Measurements from ENCODE around the gene CDKN2B.

The CDKN2B gene

GRCh38 chr9:22022396-22022795 lies 13.3 kb upstream of the CDKN2B start:
- TF ChIP-seq GATA1 (IDR thresholded peaks at IDR 0.05; ENCODE audit: low read depth, low read length) = no peak
- DNase-seq = no peak

DNA sequence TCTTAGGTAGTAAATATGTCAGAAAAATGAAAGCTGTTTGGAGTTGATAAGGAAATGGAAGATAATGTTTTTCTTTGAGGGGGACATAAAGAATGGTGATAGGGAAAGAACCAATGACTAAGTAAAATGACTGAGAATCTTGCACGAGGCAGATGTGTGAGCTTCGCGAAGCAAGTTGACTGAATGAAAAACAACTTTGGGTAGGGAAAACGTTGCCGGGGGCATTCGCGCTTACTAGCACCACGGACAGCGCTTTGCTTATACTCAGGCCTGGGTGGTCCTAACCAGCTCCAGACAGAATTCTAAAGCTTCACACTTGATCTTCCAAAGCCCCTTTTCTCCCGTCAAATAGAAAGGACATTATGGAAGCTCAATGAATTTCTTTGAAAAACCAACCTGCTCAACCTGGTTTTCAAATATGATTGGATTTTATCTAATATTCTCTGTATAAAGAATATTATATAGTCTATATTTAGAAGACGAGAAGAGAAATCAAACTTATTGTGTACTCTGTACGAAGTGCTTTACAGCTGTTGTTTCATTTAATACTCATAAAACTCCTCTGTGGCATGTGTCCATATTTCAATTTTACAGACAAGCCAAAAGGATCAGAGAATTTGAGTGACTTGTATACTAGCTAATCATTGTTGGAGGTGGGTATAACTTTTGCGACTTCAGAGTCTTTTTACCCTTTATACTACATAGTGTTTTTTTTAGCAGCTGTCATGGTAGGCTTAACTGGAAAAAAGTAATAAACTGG lies 1.9 kb upstream of the CDKN2B start:
- DNase-seq = peak; percentile 80 to 88
- TF ChIP-seq POLR2A (IDR thresholded peaks at IDR 0.05; ENCODE audit: low read length) = no peak
- TF ChIP-seq GATA1 (IDR thresholded peaks at IDR 0.05; ENCODE audit: low read depth, low read length) = no peak

- DNase-seq = no peak
- TF ChIP-seq GATA1 (IDR thresholded peaks at IDR 0.05; ENCODE audit: low read depth, low read length) (no peak), POLR2A (IDR thresholded peaks at IDR 0.05; ENCODE audit: low read length) (peak; percentile 34)
Observed at GRCh38 chr9:22009506-22009867, 382 bp upstream of the CDKN2B start.

- no peak for DNase-seq
- TF ChIP-seq GATA1 (IDR thresholded peaks at IDR 0.05; ENCODE audit: low read depth, low read length) (no peak), POLR2A (IDR thresholded peaks at IDR 0.05; ENCODE audit: low read length) (no peak)
Observed at GRCh38 chr9:22008384-22008716, 755 bp downstream of the CDKN2B start.

DNA sequence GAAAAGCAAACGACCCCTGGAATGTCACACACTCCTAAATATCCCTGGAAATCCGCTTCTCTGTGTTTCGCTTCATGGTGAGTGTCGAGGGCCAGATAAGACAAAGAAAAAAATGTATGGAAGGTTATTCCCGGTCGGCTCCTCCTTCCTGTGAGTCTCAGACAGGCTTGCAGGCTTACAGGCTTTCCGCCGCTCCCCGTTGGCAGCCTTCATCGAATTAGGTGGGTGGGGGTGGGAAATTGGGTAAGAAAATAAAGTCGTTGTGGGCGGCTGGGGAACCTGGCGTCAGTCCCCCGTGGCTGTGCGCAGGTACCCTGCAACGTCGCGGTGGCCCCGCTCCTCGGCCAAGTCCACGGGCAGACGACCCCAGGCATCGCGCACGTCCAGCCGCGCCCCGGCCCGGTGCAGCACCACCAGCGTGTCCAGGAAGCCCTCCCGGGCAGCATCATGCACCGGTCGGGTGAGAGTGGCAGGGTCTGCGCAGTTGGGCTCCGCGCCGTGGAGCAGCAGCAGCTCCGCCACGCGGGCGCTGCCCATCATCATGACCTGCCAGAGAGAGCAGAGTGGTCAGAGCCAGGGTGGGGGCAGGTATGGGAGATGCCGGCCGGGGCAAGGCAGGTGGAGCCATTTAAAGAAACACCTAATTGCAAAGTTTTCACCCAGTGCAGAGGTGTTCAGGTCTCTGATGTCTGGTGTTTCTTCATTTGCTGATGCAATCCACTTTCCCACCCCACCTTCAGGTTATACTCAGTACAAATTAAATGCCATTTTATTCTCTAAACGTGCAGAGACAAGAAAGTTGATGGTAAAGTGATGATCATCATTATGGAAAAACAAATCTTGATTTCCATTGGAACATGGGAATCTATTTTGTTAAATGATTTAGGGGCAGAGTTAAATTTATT lies 3.2 kb downstream of the CDKN2B start:
- DNase-seq = peak in 1 of 2 experiments; percentile 39
- TF ChIP-seq GATA1 (IDR thresholded peaks at IDR 0.05; ENCODE audit: low read depth, low read length) = no peak
- no peak for TF ChIP-seq POLR2A (IDR thresholded peaks at IDR 0.05; ENCODE audit: low read length)

GRCh38 chr9:22005021-22005701 lies 3.9 kb downstream of the CDKN2B start:
- peak; percentile 17 to 21 for DNase-seq
- TF ChIP-seq POLR2A (IDR thresholded peaks at IDR 0.05; ENCODE audit: low read length) (no peak), GATA1 (IDR thresholded peaks at IDR 0.05; ENCODE audit: low read depth, low read length) (no peak)

DNA sequence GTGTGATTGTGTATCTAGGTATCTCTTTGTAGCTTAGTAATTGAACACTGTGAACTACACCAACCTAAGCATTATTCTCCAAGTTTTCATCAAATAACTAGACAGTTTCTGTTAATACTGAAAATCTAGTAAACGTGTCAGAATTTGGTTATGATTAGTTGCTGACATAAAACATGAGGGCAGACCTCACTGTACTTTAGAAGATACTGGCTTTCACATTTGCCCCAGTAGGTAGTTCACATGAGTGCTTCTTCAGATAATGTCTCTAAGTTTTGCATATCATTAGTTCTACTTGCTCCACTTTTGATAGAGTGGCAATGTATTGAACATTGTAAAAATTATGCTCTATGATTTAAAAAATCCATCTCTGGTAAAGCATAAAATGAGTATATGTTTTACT lies 7.1 kb downstream of the CDKN2B start:
- TF ChIP-seq POLR2A (IDR thresholded peaks at IDR 0.05; ENCODE audit: low read length) (no peak), GATA1 (IDR thresholded peaks at IDR 0.05; ENCODE audit: low read depth, low read length) (no peak)

DNA sequence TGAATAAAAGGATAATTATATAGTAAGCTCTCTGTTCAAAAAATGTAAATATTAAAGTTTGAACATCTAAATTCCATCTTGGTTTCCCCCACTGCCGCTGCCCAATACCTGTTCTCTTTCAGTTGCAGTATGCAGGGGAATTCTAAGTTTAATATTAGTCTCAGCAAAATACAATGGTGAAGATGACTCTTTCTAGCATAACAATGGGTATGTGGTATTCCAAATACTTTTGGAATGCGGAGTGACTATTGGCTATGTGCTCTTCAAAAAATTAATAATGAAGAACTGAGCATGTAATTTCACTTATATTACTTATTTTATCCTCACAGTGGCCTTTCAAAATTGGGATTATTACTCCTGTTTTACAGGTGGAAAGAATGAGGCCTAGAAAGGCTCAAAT lies 11.1 kb downstream of the CDKN2B start:
- TF ChIP-seq POLR2A (IDR thresholded peaks at IDR 0.05; ENCODE audit: low read length) (no peak), GATA1 (IDR thresholded peaks at IDR 0.05; ENCODE audit: low read depth, low read length) (no peak)
- no peak for DNase-seq

More for the DNA sequence above, 7.1 kb downstream of the CDKN2B start:
- no peak for DNase-seq

- no peak for DNase-seq
- TF ChIP-seq POLR2A (IDR thresholded peaks at IDR 0.05; ENCODE audit: low read length) = no peak
- no peak for TF ChIP-seq GATA1 (IDR thresholded peaks at IDR 0.05; ENCODE audit: low read depth, low read length)
Observed at GRCh38 chr9:21997480-21997879, 11.6 kb downstream of the CDKN2B start.

DNA sequence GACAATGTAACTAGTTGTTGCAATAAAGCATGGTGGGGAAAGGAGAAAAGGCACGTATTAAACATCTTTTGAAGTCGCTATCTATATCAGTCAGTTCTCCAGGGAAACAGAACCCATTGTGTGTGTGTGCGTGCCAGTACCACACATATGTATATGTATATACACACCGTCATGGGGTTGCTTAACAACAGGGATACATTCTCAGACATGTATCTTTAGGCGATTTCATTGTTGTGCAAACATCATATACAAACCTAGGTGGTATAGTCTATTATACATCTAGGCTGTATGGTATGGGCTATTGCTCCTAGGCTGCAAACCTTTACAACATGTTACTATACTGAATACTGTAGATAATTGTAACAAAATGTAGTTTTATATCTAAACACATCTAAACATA lies 12.2 kb downstream of the CDKN2B start:
- peak in 1 of 2 experiments; percentile 11 for DNase-seq
- TF ChIP-seq POLR2A (IDR thresholded peaks at IDR 0.05; ENCODE audit: low read length) (no peak), GATA1 (IDR thresholded peaks at IDR 0.05; ENCODE audit: low read depth, low read length) (no peak)

GRCh38 chr9:21996438-21996837 lies 12.7 kb downstream of the CDKN2B start:
- TF ChIP-seq POLR2A (IDR thresholded peaks at IDR 0.05; ENCODE audit: low read length) (no peak), GATA1 (IDR thresholded peaks at IDR 0.05; ENCODE audit: low read depth, low read length) (no peak)
- DNase-seq = peak; percentile 22 to 26

- TF ChIP-seq GATA1 (IDR thresholded peaks at IDR 0.05; ENCODE audit: low read depth, low read length) (no peak), POLR2A (IDR thresholded peaks at IDR 0.05; ENCODE audit: low read length) (no peak)
- peak; percentile 69 to 70 for DNase-seq
Observed at GRCh38 chr9:21995666-21996398, 13.3 kb downstream of the CDKN2B start.

DNA sequence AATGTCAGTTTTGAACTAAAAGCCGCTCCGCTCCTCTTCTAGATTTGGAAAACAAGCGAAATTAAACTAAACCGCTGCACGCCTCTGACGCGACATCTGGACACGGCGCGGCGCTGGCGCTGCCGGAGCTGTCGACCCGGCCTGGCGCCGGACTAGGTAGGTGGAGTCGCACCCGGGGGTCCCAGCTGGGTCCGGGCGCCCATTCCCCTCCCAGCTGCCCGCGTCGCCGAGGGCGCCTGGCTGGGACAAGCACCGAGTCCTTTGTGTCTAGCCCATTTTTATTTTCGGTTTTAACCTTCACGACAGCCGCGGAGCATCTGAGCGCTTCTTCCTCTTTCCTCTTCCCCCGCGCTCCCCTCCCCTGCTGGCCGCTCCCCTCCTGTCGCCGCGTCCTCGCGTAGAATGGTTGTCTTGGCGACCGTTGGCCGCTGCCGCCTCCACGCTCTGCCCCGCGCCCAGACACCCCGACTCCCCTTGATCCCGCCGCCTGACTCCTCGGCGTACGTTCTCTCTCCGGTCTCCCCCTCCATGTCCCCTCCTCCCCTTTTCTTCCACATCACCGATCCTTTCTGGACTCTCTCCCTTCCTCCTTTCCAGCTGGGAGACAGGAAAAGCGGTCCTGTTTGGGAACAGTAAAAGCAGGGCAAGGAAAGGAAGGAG lies 14.0 kb downstream of the CDKN2B start:
- DNase-seq = peak; percentile 87 to 90
- TF ChIP-seq POLR2A (IDR thresholded peaks at IDR 0.05; ENCODE audit: low read length) (peak; percentile 73), GATA1 (IDR thresholded peaks at IDR 0.05; ENCODE audit: low read depth, low read length) (no peak)
